Measurements from ENCODE around the gene ZFYVE26.
"Not testable (repeated sequence)": the region's sequence is repeated elsewhere in the genome, so short reads cannot be mapped to it uniquely, and the experiment has no call there.

The ZFYVE26 gene

GRCh38 chr14:67704484-67705089, 111.8 kb downstream of the ZFYVE26 start:
- DNase-seq: peak; percentile 45

GRCh38 chr14:67703997-67704396, 112.4 kb downstream of the ZFYVE26 start:
- no peak for DNase-seq

GRCh38 chr14:67701492-67701891, 114.9 kb downstream of the ZFYVE26 start, which contains the start of gene RDH12:
RDH12 (plus strand) TSS chr14:67701886; CDS start chr14:67722643, 20,757 bp downstream.
- not testable (repeated sequence) for DNase-seq

- DNase-seq: no peak
These were observed 118.2 kb downstream of the ZFYVE26 start for GRCh38 chr14:67698179-67698578.

- DNase-seq: no peak
These were observed 119.4 kb downstream of the ZFYVE26 start for GRCh38 chr14:67697006-67697405.

Data from DMS153 (cell line).